Dedifferentiated amniotic fluid mesenchymal stem cell (primary cell): ENCODE data around the gene TIMM50.

ENCODE experiments used
- DNase-seq: peaks from one replicate; pipeline ENCODE4 v3.0.0-alpha.2; 2016; ENCODE audit errors: extremely low spot score

TIMM50 gene

DNA sequence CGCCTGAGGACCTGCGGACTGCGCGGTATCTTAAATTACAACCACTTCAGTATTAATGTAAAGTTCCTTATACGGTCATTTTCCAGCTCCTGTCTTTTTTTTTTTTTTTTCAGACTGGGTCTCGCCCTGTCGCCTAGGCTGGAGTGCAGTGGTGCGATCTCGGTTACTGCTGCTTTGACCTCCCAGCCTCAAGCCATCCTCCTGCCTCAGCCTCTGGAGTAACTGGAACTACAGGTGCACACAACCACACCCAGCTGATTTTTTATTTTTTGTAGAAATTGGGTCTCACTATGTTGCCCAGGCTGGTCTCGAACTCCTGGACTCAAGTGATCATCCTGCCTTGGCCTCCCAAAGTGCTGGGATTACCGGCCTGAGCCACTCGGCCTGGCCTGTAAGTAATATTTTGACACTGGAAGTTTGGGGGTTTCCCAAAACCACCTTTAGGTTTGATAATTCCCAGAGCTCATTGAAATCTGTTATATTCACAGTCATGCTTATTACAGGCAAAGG lies 52.4 kb downstream of the TIMM50 start:
- no peak for DNase-seq

DNA sequence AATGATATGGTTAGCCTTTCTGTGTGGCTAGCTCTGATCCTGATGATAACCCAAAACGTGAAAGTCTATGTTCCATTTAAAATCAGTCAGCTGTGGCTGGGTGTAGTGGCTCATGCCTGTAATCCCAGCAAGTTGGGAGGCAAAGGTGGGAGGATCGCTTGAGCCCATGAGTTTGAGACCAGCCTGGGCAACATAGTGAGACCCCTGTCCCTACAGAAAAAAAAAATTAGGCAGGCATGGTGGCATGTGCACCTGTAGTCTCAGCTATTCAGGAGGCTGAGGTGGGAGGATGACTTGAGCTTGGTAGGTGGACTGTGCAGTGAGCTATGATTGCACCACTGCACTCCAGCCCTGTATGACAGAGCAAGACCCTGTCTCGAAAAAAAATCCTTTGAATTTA lies 53.2 kb downstream of the TIMM50 start:
- DNase-seq, result no peak

DNA sequence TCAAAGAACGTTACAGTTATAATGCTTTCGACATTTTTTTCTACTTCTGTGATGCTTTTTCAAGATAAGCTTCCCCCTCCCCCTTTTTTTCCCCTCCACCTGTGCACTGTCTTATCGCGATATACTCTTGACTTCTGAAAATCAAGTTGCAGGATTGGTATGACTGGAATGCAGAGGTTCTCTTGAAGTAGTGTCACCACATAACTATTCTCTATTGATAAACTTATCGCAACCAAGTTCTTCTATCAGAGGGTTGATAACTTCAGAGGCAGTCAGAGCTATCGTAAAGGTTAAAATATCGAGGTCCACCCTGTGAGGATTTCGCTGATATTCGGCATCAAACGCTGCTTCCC lies 58.5 kb downstream of the TIMM50 start:
- no peak for DNase-seq

DNA sequence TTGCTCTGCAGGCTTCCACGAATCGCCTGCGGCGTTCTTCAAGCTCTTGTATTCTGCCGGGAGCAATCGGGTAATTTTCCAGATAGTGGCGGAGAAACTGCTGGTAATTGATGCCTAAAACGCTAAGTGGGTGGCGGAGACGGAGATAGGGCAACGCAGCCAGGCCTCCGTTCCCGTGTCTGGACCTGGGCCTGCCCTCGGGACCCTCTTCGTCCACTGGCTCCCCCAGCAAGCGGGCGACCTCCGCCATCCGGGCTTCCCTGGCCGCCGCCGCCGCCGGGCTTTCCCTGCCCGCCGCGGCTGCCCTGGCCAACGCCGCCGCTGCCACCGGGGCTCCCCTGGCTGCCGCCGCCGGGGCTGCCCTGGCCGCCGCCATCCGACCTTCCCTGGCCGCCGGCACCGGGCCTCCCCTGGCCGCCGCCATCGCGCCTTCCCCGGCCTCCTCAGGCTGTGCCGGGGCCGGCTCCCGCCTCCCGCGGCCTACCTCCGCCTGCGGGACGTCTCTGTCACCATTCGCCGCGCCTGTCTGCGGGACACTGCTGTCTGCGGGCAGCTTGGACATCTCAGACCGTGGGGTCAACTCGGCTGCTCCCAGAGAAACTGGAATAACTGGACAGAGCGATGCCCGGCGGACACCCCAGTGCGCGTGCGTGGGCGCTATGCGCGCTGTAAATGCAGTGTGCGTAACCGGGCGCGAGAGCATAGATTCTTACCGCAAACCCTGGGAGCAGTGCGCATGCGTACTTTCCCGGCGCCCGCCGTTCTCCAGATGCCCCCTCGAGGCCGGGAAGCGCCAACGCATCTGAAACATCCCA lies 59.1 kb downstream of the TIMM50 start, which contains the start of gene EID2:
EID2 (minus strand) TSS at position 644 of the 815 bp plus-strand sequence; CDS start at position 562, 82 bp downstream.
- DNase-seq, result peak; percentile 94

DNA sequence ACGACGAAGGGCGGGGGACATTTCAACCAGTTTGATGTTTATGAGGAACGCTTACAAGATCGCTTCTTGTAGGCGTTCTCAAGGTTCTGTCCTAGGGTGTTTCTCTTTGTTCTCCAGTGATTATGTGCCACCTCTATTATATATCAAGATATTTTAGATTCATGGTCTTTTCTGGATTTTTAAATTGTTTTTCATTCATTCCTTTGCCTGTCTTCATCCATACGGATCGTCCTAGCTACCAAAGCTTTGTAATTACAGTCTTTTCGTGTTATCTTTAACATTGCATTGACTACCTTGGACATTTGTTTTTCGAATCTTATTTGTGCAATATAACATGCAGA lies 59.7 kb downstream of the TIMM50 start:
- DNase-seq, result no peak
